GM19043 (cell line): ENCODE data around the gene NAGA.

Experiments
- ATAC-seq: cut with Tn5 transposase; IDR thresholded peaks from one replicate; pipeline ENCODE4 v1.9.1; 2021; ENCODE audit warnings: low read depth; ENCODE audit not compliant: unreplicated experiment

The NAGA gene

DNA sequence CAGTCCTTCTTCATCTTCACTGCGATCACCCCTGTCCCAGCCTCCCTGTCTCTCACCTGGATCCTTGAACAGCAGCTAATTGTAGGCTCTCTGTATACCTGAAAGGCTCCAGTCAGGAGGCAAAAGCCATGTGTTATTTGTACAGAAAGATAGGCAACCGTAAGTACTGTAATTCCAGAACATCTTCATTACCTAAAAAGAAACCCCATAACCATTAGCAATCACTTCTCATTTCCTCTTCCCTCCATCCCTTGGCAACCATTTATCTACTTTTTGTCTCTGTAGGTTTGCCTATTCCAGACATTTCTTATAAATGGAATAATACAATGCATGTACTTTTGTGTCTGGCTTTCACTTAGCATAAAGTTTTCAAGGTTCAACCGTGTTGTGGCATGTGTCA, 17.8 kb downstream of the NAGA start:
- ATAC-seq = no peak

DNA sequence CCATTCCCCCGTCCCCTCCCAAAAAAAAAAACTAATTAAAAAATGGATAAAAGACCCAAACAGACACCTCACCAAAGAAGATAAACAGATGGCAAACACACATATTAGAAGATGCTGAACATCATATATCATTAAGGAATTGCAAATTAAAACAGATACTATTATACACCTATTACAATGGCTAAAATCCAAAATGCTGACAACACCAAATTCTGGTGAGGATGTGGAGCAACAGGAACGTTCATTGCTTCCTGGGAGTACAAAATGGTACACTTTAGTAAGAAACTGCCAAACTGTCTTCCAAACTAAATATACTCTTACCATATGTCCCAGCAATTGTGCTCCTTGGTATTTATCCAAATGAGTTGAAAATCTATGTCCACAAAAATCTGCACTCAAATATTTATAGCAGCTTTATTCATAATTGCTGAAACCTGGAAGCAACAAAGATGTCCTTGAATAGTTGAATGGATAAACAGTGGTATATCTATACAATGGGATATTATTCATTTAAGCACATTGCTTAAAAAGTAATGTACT, 19.9 kb downstream of the NAGA start:
- no peak for ATAC-seq

DNA sequence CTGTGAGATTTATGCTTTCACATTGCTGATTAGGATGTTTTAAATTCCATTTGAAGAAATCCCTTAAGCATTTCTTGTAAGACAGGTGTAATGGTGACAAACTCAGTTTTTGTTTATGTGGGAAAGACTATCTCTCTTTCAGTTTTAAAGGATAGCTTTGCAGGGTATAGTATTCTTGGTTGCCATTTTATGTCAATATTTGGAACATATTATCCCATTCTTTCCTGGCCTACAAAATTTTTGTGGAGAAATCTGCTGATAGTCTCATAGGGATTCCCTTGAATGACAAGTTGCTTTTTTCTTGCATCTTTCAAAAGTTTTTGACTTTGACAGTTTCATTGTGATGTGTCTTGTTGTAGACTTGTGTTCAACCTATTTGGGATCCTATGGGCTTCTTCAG, 28.8 kb downstream of the NAGA start:
- ATAC-seq = no peak

DNA sequence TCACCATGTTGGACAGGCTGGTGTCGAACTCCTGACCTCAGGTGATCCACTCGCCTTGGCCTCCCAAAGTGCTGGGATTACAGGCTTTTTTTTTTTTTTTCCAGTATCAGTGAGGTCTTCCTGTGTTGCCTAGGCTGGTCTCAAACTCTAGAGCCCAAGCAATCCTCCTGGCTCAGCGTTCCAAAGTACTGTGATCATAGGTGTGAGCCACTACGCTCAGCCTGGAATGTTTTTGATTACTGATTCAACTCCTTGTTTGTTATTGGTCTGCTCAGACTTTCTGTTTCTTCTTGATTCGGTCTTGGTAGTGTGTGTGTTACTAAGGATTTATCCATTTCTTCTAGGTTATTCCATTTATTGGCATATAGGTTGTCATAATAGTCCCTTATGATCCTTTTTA, 31.3 kb downstream of the NAGA start:
- no peak for ATAC-seq

DNA sequence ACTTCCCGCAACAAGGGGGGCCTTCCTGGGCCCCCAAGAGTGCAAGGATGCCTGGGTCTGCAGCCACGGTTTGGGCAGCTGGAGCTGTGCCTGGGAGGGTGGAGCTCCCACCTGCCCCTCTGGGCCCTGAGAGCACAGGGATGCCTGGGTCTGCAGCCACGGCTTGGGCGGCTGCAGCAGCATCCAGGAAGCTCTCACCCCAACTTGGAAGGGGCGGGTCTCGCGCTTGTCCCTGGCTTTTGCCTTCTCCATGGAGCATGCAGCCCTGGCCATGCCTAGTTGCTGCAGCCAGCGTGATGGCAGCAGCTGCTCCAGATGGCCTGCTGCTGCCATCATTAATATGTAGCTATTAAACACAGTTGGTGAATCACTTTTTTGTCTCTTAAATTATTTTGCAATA, 35.4 kb downstream of the NAGA start:
- ATAC-seq = no peak

DNA sequence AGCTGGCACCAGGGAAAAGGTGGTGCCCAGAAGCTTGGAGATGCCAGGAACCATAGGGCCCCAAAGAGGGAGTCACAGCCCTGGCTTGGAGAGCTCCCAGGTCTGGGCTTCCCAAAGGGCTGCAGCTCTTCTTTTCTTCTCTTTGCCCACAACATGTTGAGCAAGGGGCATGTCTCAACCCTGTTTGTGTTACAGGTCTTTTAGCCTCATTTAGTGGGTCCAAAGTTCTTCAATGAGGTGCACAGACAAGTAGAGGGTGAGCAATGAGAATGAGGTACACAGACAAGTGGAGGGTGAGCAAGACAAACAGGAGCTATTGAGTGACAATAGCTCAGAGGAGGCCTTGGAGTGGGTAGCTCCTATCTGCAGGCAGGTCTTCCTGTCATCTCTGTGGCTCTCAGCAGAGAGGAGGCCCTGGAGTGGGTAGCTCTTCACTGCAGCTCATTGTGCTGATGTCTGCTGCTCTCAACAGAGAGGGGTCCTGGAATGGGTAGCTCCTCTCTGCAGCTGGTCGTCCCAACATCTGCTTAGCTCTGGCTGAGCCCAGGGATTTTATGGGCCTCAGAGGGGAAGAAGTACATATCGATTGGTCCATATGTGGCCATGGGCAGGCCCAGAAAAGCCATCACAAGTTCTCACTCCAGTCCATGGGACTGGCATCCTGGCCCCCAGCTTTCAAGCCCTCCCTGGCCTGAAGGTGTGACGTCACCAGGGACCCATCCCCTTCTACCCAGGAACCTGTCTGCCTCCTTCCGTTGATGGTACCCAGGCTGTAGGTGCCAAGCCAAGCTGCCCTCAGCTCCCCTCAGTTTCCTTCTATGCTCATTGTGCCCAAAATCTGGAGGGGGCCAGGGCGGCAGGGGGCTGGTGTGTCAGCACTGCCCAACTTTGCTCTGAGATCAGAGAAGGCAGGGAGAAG, 37.1 kb downstream of the NAGA start:
- no peak for ATAC-seq

DNA sequence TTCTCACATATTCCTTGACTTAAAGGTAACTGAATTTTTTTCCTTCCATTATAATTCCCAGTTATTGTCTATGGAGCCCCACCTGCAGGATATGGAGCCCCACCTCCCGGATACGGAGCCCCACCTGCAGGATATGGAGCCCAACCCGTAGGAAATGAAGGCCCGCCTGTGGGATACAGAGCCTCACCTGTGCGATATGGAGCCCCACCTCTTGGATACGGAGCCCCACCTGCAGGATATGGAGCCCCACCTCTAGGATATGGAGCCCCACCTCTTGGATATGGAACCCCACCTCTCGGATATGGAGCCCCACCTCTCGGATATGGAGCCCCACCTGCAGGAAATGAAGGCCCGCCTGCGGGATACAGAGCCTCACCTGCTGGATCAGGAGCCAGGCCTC, 43.9 kb downstream of the NAGA start:
- ATAC-seq = no peak

DNA sequence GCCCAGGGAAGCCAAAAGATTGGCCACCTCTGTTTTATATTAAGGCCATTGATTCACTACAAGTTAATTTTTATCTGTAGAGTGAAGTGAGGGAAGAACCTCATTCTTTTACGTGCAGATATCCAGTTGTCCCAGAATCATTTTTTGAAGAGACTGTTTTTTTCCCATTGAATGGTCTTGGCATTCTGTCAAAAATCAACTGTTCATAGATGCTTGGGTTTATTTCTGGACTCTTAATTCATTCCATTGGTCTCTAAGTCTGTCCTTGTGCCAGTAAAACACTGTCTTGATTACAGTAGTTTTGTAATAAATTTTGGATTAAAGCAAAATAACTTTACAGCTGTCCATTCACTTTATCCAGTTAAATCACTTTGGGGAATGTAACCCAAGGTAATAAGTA, 45.2 kb downstream of the NAGA start:
- ATAC-seq = no peak

DNA sequence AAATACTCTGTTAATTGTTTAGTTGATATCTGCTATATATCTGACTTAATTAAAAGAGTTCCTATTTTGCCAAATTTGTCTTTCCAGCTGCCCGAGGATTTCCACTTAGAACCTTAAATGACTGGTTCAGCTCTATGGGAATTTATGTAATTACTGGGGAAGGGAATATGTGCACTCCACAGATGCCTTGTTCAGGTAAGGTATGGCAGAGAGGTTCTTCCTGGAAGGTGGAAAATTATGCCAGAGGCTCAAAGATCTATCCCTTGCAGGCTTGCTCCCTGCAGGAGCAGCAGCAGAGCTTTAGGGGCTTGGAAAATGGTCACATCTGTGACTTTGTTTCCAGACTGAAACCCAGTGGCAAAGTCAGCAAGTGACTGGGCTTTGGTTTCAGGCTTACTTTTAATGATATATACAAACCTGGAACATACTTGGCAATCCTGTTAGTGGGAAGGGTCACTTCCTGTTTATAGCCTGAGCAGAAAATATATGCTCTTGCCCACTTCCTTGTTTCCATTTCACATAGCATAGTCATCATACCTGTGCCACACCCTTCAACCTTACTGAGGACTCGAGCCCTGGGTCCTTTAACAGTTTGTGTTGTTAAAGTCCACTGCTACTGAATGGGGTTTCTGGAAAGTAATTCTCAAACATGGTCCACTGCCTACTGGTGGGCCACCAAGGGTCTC, 48.3 kb downstream of the NAGA start:
- ATAC-seq = no peak

DNA sequence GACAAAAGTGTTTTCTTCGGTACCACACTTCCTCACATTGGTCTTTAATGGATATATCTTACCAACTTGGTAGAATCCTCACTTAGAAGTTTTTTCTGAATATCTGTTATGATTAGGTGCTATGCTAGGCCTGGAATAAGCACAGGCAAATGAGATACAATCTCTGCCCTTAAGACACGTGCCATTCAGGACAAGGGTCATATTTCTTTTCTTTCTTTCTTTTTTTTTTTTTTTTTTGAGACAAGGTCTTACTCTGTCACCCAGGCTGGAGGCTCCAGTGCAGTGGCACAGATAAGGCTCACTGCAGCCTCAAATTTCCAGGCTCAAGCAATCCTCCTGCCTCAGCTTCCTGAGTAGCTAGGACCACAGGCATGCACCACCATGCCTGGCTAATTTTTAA, 49.0 kb downstream of the NAGA start:
- ATAC-seq = no peak

DNA sequence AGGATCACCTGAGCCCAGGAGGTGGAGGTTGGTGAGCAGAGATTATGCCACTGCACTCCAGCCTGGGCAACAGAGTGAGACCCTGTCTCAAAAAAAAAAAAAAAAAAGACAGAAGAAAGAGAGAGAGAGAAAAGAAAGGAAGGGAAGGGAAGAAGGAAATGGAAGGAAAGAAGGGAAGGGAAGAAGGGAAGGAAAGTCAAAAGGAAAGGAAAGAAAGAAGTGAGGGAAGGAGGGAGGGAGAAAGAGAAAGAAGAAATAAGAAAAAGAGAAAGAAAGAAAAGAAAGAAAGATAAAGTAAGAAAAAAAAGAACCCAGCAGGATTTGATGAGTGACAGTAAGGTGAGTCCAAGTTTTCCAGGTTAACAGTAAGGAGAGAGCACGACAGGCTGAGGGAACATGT, 52.4 kb downstream of the NAGA start:
- ATAC-seq = no peak

DNA sequence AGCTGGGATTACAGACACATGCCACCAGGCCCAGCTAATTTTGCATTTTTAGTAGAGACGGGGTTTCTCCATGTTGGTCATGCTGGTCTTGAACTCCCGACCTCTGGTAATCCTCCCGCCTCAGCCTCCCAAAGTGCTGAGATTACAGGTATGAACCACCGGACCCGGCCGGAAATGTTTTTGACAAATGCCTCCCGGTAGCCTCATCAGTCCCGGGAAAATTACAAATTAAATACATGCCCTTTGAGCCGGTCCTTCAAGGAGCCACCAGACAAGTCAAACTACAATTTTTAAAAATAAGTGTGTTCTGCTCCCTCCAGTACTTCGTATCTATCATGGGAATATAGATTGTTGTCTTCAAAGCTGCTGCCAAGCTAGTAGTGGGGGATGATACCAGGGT, 54.5 kb downstream of the NAGA start:
- ATAC-seq = no peak

DNA sequence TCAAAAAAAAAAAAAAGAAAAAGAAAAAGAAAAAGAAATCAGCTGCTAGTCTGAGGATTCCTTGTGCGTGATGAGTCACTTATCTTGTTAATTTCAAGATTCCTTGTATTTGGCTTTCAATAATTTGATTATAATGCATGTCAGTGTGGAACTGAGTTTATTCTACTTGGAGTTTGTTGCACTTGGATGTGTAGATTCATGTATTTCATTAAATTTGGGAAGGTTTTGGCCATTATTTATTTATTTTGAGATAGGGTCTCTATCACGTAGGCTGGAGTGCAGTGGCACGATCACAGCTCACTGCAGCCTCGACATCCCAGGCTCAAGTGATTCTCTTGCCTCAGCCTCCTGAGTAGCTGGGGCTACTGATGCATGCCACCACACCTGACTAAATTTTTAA, 57.2 kb downstream of the NAGA start:
- no peak for ATAC-seq

DNA sequence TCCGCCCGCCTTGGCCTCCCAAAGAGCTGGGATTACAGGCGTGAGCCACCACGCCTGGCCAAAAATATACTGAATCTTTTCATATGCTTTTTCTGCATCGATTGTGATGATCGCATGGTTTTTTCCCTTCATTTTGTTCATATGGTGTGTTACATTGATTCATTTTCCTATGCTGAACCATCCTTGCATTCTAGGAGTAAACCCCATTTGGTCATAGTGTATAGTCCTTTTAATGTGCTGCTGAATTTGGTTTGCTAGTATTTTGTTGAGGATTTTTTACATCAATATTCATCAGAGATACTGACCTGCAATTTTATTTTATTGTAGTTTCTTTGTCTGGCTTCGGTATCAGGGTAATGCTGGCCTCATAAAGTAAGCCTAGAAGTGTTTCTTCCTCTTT, 59.8 kb downstream of the NAGA start:
- ATAC-seq = no peak
